HG02852 (cell line): ENCODE data around the gene TRMT2A.

Experiments used
- ATAC-seq: cut with Tn5 transposase; IDR thresholded peaks from one replicate; pipeline ENCODE4 v1.9.1; 2021; ENCODE audit warnings: mild to moderate bottlenecking, moderate library complexity; ENCODE audit not compliant: unreplicated experiment

Gene TRMT2A

GRCh38 chr22:20135806-20136602 is 19.0 kb upstream of the TRMT2A start:
- ATAC-seq = no peak

DNA sequence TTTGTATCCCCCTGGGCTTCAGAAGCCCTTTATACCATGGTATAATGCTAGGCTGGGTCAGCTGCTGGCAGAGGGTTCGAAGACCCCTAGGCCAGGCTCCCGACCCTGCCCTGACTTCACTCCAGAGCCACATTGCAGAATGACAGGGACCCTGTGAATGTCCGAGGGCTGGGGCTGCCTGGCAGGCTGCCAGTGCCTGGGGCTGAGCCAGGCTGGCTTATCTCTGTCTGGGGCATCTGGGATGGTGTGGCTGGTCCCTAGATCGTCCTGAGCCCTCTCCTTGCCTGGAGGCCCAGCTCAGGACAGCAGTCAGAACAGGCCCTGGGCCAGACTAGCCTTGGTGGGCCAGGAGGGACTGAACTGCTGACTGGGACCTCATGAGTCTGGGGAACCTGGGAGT is 18.2 kb upstream of the TRMT2A start:
- ATAC-seq = no peak

- no peak for ATAC-seq
These were observed 17.0 kb upstream of the TRMT2A start for GRCh38 chr22:20133930-20134549.

DNA sequence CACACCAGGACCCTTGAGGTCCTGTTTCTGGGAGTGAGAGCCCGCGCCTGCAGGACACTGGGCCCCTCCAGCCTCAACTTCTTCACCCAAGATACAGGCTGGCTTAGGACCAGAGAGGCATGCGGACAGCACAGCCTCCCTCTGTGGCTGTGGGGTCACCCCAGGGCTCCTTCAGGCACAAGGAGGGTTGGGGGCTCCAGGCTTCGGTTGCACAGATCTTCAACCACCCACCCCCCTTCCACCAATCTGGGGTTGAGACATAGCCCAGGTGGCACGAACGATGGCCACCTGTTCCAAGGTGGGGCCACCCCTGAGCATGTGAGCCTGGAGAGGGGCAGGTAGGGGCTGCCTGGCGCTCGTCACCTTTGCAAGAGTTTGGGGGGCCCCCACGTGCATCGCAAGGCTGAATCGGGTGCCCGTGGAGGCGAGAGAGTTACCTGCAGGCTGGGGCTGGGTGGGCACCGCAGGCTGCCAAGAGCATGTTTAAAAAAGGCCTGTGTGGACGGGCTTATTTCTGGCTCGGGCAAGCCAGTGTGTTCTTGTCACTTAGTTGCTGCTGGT is 15.7 kb upstream of the TRMT2A start:
- ATAC-seq = no peak

- peak; percentile 8 for ATAC-seq
These were observed 15.0 kb upstream of the TRMT2A start for GRCh38 chr22:20131859-20132685.

- peak; percentile 57 for ATAC-seq
These were observed 14.5 kb upstream of the TRMT2A start, which contains the start of gene ZDHHC8 for GRCh38 chr22:20131597-20131858. ZDHHC8 (plus strand) TSS chr22:20131804; CDS start chr22:20131948, 144 bp downstream.

- ATAC-seq = peak; percentile 67
These were observed 13.9 kb upstream of the TRMT2A start for GRCh38 chr22:20130731-20131596.

DNA sequence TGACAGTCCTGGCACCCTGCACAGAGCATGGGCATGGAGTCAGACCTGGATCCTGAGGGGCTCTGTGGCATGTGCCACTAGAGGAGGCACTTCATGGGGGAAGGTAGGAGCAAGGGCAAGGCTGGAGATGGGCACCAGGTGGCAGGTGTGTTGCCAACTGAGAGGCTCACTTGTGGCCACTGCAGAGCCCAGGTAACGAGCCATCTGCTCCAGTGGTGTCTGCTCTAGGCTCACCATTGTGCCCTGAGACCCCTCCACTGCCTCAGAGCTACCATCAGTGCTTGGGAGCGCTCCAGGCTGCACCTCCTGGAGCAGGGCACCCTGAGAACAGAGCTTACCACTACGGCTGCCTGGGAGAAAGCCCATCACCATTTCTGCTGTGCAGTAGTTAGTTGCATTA is 13.3 kb upstream of the TRMT2A start:
- ATAC-seq = no peak

DNA sequence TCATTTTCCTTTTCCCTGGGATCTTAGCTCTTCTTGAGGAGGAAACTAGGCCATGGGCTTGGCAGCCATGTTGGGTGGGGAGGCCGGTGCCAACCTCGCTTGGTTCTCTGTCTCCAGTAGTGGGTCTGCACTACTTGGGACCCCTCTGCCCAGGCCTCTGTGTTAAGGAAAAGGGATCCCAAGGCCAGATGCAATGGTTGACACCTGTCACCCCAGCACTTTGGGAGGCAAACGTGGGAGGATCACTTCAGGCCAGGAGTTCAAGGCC is 12.7 kb upstream of the TRMT2A start:
- no peak for ATAC-seq

DNA sequence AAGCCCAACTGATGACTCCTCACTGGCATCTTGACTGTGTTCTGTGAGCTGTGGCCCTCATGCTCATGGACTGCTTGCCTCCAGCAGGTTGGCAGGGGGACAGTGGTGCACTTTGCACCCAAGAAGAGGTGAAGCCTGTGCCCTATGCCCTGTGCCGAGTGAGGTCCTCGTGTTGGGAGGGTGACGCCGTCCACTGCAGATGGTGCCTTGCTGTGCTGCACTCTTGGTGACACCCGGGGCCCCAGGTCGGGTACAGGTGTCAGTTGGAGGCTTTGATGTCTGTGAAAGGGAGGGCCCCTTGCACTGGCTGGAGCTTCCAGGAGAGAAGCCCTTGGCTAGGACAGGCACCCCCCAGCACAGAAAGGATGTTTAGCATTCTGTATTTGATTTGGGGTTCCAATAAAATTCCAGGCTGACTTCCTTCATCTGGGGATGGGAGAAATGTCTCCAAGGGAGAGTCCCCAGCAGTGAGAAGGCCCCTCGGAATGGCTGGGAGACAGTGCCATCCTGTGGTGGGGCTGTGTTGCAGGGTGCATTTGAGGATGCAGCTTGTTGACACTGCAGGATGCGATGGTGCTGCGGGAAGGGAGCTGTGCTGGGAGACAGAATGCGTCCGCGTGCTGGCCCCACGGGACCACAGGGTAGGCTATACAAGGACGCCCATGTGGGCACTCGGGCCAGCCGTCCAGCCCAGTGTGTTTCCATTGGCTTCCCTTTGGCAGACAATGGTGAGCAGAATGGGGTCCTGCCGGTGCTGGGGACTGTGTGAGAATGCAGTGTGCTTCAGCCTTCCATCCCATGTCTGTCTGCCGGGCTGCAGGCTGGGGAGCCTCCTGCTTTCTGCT is 12.1 kb upstream of the TRMT2A start:
- ATAC-seq = no peak

- no peak for ATAC-seq
These were observed 11.5 kb upstream of the TRMT2A start for GRCh38 chr22:20128619-20128901.

- no peak for ATAC-seq
These were observed 11.0 kb upstream of the TRMT2A start for GRCh38 chr22:20127869-20128618.

DNA sequence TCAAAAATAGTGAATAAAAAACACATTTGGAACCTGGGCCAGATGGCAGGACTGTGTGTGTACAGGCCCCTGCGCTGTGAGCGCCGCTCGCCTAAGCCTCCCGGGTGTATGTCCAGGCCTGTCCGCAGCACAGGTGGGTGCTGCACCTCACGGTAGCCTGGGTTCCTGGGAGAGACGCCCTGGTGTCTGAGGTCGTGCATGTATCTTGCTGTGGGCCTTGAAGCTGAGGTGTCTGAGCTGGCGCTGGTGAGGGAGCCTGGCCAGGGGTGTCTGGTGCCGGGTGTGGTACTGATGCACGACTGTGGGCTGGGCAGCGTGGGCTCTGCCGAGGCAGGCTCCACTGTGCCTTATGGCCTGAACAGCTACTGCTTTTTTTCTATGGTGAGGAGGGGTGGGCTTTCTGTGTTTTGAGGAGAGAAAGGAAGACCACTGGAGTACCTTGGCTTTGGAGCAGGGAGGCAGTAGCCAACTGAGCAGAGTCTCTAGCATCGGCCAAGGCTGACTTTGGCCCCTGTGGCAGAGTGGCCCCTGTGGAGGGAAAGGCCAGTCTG is 10.4 kb upstream of the TRMT2A start:
- no peak for ATAC-seq

GRCh38 chr22:20126284-20127029 is 9.4 kb upstream of the TRMT2A start:
- no peak for ATAC-seq

GRCh38 chr22:20125201-20126174 is 8.5 kb upstream of the TRMT2A start:
- no peak for ATAC-seq

DNA sequence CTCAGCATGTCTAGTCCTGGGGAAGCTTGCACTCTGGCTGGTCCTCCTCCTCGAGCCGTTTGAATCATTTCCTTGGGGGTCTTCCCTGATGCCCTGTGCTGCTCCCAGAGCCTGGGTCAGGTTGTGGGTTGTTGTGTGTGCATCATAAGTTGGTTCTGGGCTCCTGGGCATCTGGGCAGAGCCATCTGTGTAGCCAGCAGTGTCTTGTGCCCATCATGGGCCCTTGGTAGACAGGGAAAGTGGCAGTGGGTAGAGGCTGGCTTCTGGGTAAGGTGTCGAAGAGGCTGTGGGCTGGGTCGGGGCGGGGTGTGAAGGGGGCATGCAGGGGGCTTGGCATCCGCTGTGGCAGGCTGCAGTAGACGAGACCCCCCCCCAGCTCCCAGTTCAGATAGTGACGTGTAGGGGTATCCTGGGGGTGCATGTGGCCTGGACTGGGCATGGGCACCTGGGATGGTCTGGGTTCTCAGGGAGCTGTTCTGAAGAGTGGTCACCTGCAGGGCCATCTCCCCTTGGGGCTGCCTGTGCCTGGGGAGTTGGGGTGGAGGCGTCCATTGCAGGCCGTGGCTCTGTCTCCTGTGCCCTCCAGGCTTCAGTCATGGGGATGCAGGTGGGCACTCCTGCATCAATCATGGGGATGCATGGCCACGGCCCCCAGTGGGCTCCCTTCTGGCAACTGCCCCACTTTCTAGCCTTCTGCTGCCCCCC is 7.2 kb upstream of the TRMT2A start:
- no peak for ATAC-seq
